ENCODE measurements around the gene CYB561.

CYB561 gene

DNA sequence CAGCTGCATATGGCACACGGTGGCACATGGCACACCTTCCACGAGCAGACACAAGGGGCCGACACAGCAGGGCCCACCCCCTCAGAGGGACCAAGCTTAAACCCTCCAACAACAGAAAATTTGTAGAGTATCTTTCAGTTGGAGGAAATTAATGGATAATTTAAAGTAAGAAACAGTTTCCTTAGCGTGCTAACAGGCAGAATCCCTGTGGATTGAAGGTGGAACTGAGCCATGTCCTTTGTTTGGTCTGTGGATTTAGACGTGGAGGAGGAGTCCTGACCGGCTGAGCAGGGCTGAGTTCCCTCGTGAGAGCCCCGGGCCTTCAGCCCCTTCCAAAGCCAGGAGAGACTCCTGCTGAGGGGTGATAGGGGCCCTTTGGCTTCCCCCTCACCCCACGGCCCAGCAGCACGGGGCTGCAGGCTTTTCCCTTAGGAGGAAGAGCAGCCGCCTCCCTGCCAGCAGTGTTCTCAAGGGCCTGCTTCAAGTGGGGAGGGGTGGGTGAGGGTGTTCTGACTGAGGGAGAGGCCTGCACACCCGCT is 1.4 kb upstream of the CYB561 start:
- no peak for DNase-seq

DNA sequence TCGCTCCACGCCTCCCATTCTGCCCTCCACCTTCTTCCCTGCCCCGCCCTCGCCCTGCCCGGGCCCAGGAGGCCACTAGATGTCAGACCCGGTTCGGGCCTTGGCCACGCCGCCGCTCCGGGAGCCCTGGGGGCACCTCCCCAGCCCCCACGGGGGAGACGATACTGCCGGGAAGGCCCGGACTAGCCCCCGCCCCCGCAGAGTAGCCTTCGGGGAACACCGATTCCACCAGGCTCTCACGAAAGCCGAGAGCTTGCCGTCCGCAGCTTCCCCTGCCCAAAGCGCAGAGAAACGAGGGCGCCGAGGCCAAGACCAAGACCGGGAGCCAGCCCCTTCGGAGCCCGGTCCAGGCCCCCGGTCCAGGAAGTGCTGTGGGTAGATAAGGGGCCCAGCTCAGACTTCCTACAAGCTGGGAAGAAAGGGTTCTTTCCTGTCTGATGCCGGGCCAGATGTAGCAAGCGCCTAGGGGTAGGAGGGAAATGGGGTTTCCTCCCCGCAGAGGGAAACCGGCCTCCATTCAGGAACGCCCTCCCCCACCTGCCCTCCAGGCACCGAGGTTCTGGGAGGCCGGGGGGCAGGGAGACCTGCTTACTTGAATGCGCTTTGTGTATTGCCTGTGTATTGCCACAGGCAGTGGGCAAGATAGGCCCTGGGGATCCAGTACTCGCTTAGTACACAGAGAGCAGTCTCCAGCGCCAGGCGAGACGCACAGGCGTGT is 806 bp upstream of the CYB561 start:
- DNase-seq, result peak; percentile 26

DNA sequence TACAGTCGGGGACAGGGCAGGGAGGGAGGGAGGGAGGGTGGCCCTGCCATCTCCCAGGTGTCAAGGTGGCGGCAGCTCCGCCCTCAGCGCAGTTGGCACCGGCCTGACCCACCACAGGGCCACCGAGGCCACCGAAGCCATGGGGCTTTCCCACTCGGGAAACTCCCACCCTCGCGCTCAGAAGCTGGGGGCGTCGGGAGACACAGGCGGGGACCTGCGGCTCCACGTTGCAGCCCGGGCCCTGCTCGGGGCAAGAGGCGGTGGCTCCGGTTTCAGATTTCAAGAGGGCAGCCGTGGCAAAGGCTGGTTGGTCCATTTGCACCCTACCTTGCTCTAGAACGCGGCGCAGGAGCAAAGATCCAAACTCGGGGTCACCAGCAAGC is 544 bp downstream of the CYB561 start:
- DNase-seq, result no peak

DNA sequence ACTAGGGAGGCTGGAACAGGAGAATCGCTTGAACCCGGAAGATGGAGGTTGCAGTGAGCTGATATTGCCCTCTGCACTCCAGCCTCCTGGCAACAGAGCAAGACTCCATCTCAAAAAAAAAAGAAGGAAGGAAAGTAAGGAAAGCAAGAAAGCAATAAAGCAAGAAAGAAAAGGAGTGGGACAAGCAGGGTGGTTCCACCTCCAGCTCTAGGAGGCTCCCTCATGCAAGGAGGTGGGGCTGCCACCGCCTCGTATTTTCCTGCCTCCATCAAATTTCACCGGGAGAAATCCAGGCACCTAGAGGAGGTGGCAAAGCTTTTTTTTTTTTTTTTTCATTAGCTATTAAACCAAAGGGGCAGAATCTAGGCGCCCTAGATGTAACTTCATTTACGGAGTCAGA is 1.0 kb downstream of the CYB561 start:
- DNase-seq, result no peak

DNA sequence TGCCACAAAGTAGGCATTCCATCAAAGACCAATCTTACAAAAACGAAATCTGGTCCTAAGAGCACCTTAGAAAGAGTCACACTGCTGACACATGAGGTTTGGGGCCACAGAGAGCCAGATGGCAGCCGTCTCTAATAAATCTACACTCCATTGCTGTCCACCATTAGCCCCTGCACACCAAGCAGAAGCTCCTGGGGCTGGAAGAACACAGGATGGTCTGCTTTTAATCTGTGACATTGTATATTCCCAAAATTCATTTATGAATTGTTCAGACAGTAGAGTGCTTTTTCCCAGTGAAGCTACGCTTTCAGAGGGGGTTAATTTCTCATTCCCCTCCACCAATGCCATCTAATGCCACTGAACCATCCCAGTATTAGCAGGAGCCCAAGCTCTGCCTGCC is 1.6 kb downstream of the CYB561 start:
- no peak for DNase-seq

DNA sequence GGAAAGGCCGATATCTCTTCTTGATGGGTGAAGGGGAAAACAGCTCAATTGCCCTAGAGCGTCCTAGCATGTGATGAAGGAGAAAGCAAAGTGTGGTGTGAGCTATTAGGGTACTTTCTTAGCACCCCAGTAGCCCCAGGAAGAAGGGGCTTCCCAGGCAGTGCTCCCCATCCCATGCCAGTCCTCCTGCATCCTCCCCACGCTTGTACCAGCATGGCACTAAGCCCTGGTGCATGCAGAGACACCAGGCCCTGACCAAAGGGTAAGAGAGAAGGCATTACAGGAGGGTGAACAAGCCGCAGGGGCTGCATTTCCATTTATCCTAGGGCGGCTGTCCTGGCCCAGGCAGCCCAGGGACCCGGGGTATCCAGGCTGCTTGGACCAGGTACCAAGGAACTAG is 3.1 kb downstream of the CYB561 start:
- DNase-seq, result no peak

DNA sequence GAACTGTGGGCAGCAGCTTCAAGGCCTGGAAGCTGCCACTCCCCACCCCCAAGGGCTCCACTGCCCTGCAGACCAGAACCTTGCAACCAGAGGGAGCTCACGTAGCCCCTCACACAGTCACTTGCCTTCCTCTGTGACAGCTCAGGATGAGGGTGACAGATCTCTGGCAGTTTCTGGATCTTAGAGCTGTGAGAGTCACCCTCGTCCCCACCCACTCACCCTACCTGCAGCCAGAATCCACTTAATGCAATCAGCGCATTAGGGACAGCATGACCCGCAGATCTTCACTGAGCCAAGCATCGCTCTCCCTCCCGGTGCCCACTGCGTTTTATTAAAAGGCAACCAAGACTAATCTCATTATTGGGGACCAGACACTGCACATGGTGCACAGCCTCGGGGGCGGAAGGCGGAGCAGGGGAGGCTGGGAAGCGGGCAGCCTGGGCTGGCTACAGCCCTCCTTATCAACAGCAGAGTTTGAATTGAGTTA is 3.5 kb downstream of the CYB561 start:
- no peak for DNase-seq

DNA sequence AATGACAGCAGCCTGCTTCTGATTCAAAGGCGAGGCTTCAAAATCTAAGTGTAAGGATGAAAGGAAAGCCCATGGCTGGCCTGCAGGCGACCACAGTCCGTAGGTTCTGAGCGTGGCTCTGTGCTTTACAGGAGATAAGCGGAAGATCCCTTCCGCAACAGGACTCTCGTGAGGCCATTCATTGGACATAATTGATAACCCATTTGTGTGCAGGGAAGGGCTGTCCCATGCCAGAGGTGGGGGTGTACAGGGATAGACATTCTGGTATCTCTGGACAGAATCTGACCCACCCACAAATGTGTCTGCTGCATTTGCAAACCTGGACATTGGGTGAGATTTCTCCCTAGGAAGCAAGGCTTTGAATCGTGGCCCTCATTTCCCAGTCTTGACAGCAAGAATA is 4.0 kb downstream of the CYB561 start:
- no peak for DNase-seq

DNA sequence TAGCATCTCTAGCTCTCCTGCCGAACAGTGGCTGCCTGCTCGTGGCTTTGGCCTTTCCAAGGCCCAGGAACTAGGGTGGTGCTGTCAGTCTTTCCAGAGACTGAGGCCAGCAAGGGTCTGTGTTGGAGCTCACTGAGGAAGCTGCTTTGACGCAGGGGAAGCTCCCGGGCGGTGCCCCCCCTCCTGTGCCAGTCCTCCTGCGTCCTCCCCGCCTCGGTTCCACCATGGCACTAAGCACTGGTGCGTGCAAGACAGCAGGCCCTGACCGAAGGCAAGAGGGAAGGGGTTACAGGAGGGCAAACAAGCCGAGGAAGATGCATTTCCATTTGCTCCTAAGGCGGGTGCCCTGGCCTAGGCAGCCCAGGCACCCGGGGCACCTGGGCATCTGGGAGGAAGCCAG is 4.5 kb downstream of the CYB561 start:
- no peak for DNase-seq

DNA sequence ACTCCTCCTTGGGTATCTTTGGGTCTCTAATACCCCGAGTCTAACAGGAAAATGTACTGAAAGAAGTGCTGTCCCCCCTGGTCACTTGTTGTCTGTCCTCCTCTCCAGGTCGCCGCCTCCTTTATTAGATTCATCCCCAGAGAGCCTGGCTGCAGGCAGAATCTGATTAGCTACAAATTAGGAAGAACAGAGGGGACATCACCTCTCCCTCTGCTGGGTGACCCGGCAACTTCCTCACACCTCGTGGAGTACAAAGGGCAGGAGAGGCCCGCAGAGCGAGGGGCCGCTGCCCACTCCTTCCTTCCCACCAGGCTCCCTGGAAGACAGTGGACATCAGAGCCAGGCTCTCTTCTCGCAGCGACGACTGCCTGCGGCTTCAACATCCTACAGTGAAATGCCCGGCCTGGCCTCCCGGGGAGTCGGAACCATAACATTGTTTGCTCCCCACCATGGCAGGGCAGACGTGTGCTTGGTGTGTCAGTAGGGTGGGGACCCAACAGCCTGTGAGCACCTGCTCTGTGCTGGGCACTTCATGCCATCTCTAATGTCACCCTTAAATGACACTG is 5.3 kb downstream of the CYB561 start:
- no peak for DNase-seq

DNA sequence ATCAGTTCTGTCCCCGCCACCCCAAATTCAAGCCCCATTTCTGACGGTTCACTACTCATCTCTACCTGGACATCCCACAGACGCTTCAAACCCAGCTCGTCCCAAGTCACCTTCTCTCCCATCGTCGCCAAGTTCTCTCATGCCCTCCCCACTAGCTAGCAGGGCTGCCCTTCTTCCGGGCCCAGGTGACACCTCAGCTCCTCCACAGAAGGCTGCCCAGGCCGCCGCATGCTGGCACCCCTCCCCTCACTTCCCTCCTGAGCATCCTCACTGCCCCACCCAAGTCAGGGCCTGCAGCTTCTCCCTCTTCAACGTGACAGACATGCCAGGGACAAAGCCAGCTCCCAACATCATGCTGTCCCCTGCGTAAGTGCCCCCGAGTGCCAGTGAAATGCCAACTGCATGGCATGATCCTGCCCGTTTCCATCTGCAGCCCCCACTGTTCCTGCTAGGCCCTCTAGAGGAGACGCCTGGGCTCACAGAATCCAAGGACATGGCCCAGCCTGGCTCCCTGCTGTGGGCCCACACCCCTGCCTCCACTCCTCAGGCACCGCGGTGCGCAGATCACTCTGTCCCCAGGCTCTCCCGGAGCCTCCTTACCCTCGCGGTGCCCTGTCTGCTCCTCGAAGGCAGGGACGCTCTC is 5.9 kb downstream of the CYB561 start:
- DNase-seq, result no peak

DNA sequence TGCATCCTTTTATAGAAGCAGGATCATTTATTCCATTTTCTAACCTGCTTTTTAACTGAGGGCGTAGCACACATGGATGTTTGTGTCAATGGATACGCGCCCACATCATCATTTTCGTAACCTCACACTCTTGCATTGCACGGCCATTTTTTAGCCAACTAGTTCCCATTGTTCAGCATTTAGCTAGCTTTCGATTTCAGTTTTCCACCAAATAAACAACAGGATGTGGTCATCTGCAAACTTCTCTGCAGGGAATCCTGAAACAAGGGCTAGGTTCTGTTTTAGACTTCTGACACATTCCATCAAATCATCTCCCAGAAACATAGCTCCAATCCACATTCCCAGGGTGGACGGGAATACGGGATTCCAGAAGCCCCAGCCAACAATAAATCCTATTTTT is 6.4 kb downstream of the CYB561 start:
- no peak for DNase-seq

DNA sequence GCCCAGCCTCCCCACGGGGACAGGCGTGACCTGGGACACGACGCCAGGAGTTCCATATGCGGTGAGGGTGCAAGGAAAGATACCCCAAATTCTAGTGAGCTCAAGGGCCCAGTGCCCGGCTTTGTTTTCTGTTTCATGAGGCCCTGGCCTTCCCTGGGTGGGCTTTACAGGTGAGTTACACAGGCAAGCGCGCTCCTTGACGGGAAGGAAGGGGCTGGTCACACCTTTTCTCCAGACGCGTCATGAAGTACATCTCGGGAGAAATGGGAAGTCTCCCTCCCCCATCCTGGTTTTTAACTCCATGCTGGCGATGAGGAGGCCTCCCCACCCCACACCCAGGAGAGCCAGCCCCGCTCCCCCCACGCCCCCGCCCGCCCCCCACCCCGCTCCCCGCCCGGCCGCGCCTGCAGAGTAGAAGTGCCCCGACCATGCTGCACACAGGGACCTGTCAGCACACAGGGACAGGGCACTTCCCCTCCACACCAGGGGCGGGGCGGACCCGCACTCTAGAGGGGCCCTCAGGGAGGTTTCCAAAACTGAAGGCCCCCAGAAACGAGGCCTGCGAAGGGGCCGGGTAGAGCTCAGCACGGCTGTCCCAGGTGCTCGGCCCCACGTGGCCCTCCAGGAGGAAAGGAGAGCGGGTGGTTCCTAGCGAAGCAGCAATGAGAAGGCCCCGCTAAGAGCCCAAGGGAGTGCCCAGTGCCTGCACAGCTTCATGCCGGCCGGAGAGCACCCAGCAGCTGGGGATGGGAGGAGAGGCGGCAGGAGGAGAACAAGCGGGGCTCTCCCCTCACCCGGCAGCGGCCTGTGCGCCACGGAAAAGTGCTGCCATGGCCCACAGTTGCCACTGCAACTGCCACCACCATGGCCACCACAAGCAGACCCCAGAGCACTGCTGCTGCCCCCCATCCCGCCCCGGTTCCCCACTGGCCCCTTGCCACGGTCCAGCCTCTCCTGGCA is 7.7 kb downstream of the CYB561 start:
- no peak for DNase-seq

DNA sequence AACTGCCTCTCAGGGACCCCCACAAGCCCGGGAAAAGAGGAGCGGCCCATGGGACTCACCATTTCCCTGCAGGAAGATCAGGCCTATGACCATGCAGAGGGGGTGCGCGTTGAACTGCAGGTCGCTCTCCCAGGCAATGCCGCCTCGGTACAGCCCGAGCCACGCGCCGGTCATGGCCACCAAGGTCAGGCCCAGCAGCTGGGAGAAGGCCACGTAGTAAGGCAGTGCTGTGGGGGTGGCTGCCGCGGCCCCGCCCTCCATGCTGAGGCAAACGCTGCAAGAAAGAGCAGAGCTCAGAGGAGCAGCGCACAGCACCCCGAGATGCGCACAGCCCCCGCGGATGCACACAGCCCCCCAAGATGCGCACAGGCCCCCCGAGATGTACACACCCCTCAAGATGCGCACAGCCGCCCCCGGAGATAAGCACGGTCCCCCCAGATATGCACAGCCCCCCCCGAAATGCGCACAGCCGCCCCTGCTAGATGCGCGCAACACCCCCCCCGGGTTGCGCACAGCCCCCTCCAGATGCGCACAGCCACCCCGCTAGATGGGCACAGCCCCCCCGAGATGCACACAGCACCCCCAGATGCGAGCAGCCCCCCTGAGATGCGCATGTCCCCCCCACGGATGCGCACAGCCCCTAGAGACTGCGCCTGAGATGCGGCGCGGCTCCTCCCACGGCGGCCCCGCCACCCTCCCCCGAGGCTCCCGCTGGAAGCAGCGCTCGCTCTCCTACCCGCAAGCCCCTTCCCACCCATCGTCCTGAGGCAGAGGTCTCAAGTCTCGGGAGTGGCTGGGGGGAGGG is 8.6 kb downstream of the CYB561 start:
- DNase-seq, result no peak

DNA sequence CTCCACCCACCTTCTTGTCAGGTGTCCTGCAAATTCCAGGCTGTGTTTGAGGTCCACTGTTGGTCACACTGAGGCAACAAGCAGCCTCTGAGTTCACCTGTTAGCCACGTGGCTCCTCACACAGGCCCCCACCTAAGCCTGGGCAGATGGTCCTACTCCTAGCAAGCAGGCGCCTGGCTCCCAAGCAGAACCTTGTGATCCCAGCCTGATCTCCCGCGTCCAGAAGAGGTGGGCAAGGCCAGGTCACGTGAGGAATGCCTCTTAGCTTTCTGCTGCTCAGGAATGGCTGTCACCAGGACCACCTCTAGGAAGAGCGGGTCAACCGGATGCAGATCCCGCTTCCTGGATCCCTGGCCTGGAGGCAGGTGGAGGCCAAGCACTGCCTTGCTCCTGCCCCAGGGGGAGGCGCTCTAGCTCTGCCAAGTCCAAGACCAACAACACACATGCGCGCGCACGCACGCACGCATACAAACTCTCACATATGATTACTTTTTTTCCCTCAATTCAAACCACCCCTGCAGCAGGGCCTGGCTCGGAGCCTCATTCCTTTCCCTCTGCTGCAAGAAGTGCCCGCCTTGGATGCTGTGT is 9.5 kb downstream of the CYB561 start:
- DNase-seq, result no peak

DNA sequence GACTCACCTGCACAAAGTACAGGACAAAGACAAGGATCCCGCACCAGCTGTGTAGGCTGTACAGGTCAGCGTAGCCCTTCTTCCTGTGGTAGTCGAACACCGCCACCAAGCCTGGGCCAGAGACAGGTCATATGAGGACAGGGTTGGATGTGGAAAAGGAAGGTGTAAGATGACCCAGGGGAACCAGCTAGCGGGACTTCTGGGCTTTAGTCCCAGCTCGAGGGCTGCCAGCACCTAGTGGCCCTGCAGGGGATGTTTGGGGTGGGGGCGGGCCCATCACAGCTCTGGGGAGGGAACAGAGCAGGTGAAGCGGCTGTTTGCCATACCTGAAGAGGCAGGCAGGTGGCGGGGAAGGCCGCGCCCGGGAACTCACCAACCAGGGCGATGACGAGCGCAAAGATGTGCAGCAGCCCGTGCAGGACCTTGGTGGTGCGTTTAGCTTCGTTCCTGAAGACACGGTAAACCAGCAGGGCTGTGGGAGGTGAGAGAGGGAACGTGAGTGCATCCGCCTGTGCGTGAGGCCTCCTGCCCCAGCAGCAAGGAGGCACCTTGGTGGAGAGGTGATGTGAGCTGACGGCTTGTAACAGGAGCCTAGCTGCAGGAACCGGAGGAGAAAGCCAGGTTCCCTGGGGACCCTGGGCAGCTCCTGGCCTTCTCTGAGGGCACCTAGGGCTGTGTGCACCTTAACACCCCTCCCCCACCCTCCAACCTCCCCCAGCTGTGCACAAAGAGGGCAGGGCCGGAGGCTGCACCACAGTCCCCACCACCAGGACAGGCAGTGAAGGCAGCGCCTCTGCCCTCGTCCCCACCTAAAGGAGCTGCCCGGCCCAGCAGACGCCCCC is 10.2 kb downstream of the CYB561 start:
- peak; percentile 35 for DNase-seq

DNA sequence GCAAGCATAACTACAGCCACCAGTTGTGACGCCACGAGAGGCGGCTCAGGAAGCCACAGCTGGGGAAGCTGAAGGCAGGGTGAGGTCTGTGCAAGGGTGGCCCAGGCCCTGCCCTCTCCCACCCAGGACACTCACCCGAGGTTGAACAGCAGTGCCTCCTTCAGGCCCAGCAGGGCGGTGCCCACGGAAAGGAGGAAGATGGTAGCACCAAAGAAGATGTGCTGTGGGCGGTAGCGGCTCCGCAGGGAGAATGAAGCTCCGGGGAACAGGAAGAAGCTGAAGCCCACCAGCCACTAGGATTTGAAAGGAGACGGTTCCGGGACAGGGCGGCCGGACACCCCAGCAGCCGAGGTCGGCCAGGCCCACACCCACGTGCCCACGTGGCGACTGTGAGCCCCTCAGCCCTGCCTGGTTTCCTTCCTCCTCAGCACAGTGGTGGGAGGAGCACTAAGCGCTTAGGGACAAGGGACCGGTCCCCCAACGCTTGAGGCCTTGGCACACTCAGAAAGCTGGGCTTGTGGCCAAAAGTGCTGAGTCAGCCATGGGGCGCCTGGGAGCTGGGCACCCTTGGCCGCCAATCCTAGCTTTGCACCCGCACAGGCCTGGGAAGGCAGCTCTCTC is 11.0 kb downstream of the CYB561 start:
- DNase-seq, result no peak

DNA sequence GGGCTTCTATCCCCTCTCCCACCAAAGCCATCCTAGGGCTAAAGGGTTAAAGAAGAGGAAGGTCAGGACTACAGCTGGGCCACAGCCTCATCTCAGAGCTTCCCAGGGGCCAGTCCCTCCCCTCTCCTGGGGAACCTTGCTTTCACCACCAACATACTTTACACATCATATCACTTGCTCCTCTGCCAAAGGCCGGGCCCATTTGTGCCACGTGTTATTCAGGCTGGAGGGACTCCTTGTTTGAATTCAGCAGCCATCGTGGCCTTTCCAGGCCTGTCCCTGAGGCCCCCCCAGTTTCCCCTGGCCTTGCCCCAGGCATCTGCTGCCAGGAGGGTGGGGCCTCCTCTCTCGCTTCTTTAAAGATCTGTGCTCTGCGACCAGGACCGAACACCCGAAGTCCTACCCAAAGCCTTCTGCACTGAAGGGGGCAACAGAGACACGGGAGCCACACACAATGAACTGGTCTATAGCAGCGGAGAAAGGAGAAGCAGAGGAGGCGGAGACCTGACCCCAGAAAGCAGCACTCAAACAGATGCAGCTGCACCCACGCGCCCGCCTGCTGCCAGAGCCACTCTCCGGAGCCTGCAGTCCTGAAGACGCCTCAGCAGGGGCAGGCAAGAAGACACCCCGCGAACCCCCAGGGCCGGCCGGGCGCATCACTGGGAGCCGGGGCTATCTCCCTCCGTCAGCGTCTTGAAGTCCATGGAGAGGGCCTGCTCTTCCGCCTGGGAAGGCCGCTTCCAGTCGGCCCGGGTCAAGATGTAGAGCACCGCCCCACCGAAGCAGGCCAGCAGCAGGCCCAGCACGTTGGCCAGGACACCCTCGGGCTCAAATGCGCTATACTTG is 12.1 kb downstream of the CYB561 start:
- no peak for DNase-seq
